Bronchial epithelial cell (primary cell): Measurements from ENCODE around the gene PDGFC. TPM values are rescaled to one million over a fixed set of nuclear protein-coding genes. Genes with fewer than 3 reads are reported as not detected.

ENCODE experiments used
- DNase-seq: peaks from one replicate; pipeline ENCODE4 v3.0.0-alpha.2; 2010; ENCODE audit warnings: low read depth
- FAIRE-seq: peaks from 2 replicates; lab custom pipeline; 2011; peaks lifted over from hg19 to GRCh38; lab: Jason Lieb, UNC
- H3K27me3 ChIP-seq: 2 replicates; pipeline ENCODE4 v1.5.1; 2011; ENCODE audit warnings: low read length; ENCODE audit not compliant: control insufficient read depth, insufficient read depth
- H3K36me3 ChIP-seq: 2 replicates; pipeline ENCODE4 v1.5.1; 2011; ENCODE audit warnings: low read length; ENCODE audit not compliant: control insufficient read depth, insufficient read depth
- H3K4me3 ChIP-seq: 2 replicates; pipeline ENCODE4 v1.5.1; 2011; ENCODE audit warnings: mild to moderate bottlenecking, low read depth, low read length, control low read depth
- CTCF ChIP-seq: IDR thresholded peaks from 2 replicates; pipeline ENCODE4 v1.5.1; 2011; ENCODE audit warnings: mild to moderate bottlenecking, moderate library complexity, low read length, control low read depth, inconsistent platforms; ENCODE audit not compliant: insufficient read depth, severe bottlenecking
- total RNA-seq: library from RNA; depleted of rRNA; stranded (reverse); fragments of >200 nt; gene quantifications from 2 replicates; pipeline ENCODE4 v1.2.1, GENCODE V29; 2014

The PDGFC gene
- total RNA-seq, 1 donor from 2014 or later: 38.7 TPM

DNA sequence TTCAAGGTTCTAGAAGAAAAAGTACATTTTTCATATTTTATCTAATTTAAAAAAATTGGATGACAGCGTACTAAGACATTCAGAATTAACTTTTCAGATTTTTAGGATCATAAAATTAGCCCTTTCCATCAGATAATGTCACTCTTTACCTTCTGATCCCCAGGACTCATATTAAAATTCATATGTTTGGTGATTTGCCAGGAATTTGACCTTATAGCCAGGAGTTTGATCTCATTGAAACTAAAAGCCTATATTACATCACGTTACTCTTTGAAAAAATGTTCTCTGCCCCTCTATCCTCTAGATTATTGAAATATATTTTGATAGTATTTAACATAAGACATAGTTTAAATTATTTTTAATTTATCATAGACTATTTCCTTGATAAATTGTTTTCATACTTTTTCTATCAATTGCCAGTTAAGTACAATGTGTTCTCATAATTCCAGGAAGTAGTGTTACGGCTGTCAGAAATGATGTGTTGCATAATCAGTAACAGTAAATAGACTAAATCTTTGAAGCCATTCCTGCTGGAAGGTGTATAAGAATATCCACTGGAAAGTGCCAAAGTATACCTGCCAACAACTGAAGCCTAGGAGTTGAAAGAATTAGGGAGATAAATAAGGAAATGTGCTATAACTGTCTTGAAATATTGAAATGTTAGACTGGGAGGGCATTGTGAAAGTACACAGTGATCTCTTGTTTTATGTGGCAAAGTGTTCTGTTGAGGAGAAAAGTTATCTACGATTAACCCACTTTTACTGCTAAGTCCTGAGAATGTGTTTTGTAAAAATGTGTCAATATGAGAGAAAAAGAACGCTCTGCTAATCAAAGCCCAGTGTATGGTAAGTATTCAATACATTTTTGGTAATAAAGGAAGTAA, 32.9 kb upstream of the PDGFC start:
- H3K27me3 ChIP-seq: no peaks in the 10 kb centered on the region
- no peaks in the 10 kb centered on the region for H3K36me3 ChIP-seq
- no peak for FAIRE-seq
- H3K4me3 ChIP-seq: no peak overlapping the region
- TF ChIP-seq CTCF: no peak
- DNase-seq: peak; percentile 70

DNA sequence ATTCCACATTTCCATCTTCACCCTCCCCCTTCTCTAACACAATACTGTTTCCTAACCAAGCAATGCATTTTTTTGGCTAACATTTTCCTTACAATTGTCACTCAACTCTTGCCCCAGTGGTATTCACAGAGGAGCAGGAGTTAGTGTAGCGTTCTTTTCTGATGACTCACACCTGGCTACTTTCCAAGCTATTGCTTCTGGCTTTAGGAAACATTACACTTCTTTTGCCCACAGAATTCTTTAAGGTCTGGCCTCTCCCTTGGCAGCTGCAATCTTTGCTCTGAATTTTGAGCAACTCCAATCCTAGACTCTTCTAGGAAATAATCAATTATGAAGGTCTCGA, 27.5 kb upstream of the PDGFC start:
- Histone ChIP-seq H3K4me3 (no peak overlapping the region), H3K27me3 (no peaks in the 10 kb centered on the region), H3K36me3 (no peaks in the 10 kb centered on the region)
- DNase-seq (peak; percentile 97), FAIRE-seq (peak; percentile 47)
- no peak for TF ChIP-seq CTCF

DNA sequence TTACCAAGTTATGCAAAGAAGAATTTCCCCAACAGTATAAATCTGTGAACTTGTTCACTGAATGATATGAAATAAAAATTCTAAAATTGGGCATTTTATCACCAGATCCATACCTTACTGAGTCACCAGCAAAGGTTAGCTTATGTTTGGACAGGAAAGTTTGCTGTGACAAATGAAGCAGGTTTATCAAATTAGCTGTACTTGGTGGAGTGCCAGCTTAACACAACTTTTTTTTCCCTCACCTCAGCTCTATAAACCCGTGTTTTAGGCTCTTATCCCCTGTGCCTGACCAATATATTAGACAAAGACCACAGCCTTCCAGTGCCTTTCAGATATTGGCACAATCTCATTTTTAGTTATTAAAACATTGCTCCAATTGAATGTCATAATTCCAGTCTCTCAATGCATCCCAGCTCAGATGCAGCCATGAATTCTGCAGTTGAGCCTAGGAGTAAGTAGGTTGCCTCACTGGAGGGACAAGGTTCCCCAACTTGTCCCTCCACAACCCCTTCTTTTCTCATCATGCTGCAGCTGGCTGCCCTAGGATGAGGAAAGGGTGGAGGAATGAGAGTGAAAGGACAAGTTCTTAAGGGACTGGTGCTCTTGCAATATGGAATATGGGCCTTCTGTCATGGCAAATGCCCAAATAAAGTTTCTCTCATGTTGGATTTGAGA, 27.0 kb upstream of the PDGFC start:
- Histone ChIP-seq H3K4me3 (no peak overlapping the region), H3K27me3 (no peaks in the 10 kb centered on the region), H3K36me3 (no peaks in the 10 kb centered on the region)
- FAIRE-seq (no peak), DNase-seq (peak; percentile 52)
- no peak for TF ChIP-seq CTCF

DNA sequence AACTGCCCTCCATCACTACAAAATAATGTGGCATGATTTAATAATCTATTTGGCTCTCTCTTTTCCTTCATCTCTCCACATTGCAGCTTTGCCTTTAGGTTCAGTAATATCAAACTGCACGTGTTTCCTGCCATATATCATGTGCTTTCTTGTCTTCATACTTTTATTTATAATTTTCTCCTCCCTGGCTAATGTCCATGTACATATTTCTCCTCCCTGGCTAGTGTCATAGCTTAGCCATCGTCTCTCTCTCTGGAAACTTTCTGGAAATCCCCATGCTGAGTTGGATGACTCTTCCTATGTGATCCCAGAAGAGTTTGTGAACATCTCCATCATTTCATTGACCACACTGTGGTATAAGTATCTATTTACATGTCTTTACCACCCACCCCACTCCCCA, 21.3 kb upstream of the PDGFC start:
- no peak for TF ChIP-seq CTCF
- DNase-seq (no peak), FAIRE-seq (no peak)
- H3K36me3 ChIP-seq: no peaks in the 10 kb centered on the region
- no peaks in the 10 kb centered on the region for H3K27me3 ChIP-seq
- no peak overlapping the region for H3K4me3 ChIP-seq

DNA sequence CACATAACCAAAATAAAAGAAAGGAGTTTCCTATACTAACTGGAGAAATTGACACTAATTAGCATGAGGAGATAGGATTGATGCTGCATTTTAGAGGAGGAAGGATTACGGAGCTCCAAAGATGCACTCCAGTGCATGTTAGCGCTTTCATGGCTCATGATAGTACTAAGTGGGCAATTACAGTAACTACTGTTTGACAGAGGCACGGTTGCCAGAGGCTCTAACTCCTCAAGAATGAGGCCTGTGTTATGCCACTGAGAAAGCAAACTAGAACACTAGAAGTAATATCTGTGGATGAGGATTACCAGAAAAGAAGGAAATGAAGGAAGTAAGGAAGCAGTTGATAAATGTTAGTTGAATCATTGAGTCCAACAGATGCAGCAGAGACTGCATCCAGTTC, 19.6 kb upstream of the PDGFC start:
- FAIRE-seq: no peak

More for the DNA sequence above, 19.6 kb upstream of the PDGFC start:
- TF ChIP-seq CTCF: no peak
- H3K27me3 ChIP-seq: no peaks in the 10 kb centered on the region
- H3K36me3 ChIP-seq: no peaks in the 10 kb centered on the region
- no peak for DNase-seq
- H3K4me3 ChIP-seq: no peak overlapping the region
